IPS-18c (cell line): Measurements from ENCODE around the gene WDR27.

Experiments
- H3K4me3 ChIP-seq: 2 replicates; pipeline ENCODE4 v1.7.0; 2013; ENCODE audit warnings: low read depth, mild to moderate bottlenecking, low read length, moderate library complexity; ENCODE audit not compliant: insufficient read depth
- H3K9me3 ChIP-seq: one replicate; pipeline ENCODE4 v1.6.1; 2013; ENCODE audit warnings: mild to moderate bottlenecking, low read length, moderate library complexity; ENCODE audit not compliant: control insufficient read depth, insufficient read depth

WDR27 gene

GRCh38 chr6:169428532-169428931, 273.3 kb downstream of the WDR27 start:
- Histone ChIP-seq H3K4me3 (no peak overlapping the region), H3K9me3 (peaks cover 4% of the 10 kb centered on the region)

GRCh38 chr6:169427856-169428255, 274.0 kb downstream of the WDR27 start:
- Histone ChIP-seq H3K9me3 (peaks cover 4% of the 10 kb centered on the region), H3K4me3 (0 out of 2 replicates have a peak overlapping the region, but pooled peaks have one; percentile 9)

- Histone ChIP-seq H3K4me3 (no peak overlapping the region), H3K9me3 (peaks cover 4% of the 10 kb centered on the region)
Measured at GRCh38 chr6:169426611-169427010, 275.2 kb downstream of the WDR27 start.

- H3K4me3 ChIP-seq = no peak overlapping the region
- H3K9me3 ChIP-seq = peaks cover 4% of the 10 kb centered on the region
Measured at GRCh38 chr6:169425628-169426370, 276.0 kb downstream of the WDR27 start.

- peaks cover 2% of the 10 kb centered on the region for H3K9me3 ChIP-seq
Measured at GRCh38 chr6:169424821-169425240, 277.0 kb downstream of the WDR27 start.

GRCh38 chr6:169424149-169424804, 277.6 kb downstream of the WDR27 start:
- Histone ChIP-seq H3K4me3 (no peak overlapping the region), H3K9me3 (no peaks in the 10 kb centered on the region)

More at GRCh38 chr6:169424821-169425240, 277.0 kb downstream of the WDR27 start:
- no peak overlapping the region for H3K4me3 ChIP-seq

GRCh38 chr6:169421586-169422264, 280.1 kb downstream of the WDR27 start:
- no peak overlapping the region for H3K4me3 ChIP-seq
- no peaks in the 10 kb centered on the region for H3K9me3 ChIP-seq

- Histone ChIP-seq H3K4me3 (no peak overlapping the region), H3K9me3 (no peaks in the 10 kb centered on the region)
Measured at GRCh38 chr6:169420912-169421543, 280.8 kb downstream of the WDR27 start.

- Histone ChIP-seq H3K4me3 (no peak overlapping the region), H3K9me3 (peaks cover 7% of the 10 kb centered on the region)
Measured at GRCh38 chr6:169417101-169417500, 284.7 kb downstream of the WDR27 start.

- H3K4me3 ChIP-seq = no peak overlapping the region
- peaks cover 7% of the 10 kb centered on the region for H3K9me3 ChIP-seq
Measured at GRCh38 chr6:169416249-169416648, 285.6 kb downstream of the WDR27 start.

GRCh38 chr6:169415179-169415578, 286.6 kb downstream of the WDR27 start:
- H3K9me3 ChIP-seq = peaks cover 7% of the 10 kb centered on the region
- H3K4me3 ChIP-seq = no peak overlapping the region

- H3K4me3 ChIP-seq = no peak overlapping the region
Measured at GRCh38 chr6:169411722-169412121, 290.1 kb downstream of the WDR27 start.

GRCh38 chr6:169411296-169411695, 290.5 kb downstream of the WDR27 start:
- H3K9me3 ChIP-seq = peaks cover 11% of the 10 kb centered on the region
- H3K4me3 ChIP-seq = no peak overlapping the region

More at GRCh38 chr6:169411722-169412121, 290.1 kb downstream of the WDR27 start:
- peaks cover 11% of the 10 kb centered on the region for H3K9me3 ChIP-seq

GRCh38 chr6:169409742-169410312, 292.0 kb downstream of the WDR27 start:
- no peak overlapping the region for H3K4me3 ChIP-seq
- H3K9me3 ChIP-seq = peaks cover 12% of the 10 kb centered on the region

GRCh38 chr6:169407325-169407724, 294.5 kb downstream of the WDR27 start:
- Histone ChIP-seq H3K9me3 (peaks cover 9% of the 10 kb centered on the region), H3K4me3 (no peak overlapping the region)
